HG03378 (cell line): ENCODE results near the gene SLC25A30.
"Not testable (repeated sequence)": the region's sequence is repeated elsewhere in the genome, so short reads cannot be mapped to it uniquely, and the experiment has no call there.

Experiments used
- ATAC-seq: cut with Tn5 transposase; IDR thresholded peaks from one replicate; pipeline ENCODE4 v1.9.1; 2021; ENCODE audit warnings: mild to moderate bottlenecking, moderate library complexity; ENCODE audit not compliant: unreplicated experiment

Gene SLC25A30

DNA sequence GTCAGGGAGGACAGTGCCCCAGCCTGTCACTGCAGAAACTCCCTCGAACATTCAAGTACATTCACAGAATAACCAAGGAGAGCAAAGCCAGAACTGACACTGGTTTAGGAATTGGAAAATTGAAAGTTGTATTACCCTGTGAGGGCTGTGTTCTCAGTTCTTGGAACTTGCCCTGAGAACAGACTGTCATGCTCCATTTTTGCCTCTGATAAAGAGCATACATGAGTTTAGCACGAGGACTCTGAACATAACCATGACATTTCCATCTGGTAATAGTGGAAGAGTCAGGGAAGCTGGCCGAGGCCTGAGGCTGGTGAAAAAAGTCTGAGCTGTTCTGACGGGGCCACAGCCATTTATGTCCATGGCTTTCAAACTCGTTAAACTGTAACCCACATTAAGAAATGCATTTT lies 15.2 kb upstream of the SLC25A30 start:
- no peak for ATAC-seq

GRCh38 chr13:45432737-45433380 lies 14.7 kb upstream of the SLC25A30 start:
- ATAC-seq, result no peak

DNA sequence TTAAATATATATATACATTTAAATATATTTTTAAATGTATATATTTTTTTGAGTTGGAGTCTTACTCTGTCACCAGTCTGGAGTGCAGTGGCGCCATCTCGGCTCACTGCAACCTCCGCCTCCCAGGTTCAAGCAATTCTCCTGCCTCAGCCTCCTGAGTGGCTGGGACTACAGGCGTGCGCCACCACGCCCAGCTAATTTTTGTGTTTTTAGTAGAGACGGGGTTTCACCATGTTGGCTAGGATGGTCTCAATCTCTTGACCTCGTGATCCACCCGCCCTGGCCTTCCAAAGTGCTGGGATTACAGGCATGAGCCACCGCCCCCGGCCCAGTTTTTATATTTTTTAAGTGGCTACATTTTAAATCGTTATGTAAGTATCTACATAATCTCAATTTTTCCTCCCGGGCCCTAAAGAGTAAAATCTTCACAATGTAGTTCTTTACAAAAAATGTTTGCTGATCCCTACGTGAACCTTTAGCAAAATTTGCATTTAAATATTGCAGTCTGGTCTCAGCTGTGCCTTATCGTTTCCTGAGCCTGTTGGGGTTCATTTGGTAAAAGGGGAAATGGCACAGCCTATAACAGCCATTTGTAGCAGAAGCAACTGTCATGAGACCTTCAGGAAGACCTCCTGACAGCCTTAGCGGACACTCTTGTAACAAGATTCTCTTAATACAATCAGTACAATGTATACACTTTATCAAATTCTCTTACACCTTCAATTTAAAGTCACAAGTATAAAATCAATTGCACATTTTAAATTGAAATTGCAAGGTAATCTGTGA lies 8.1 kb upstream of the SLC25A30 start:
- not testable (repeated sequence) for ATAC-seq

- ATAC-seq, result no peak
These were observed 4.6 kb upstream of the SLC25A30 start for GRCh38 chr13:45422731-45423292.

- no peak for ATAC-seq
These were observed 1.8 kb upstream of the SLC25A30 start for GRCh38 chr13:45419945-45420344.

- not testable (repeated sequence) for ATAC-seq
These were observed 1.2 kb upstream of the SLC25A30 start for GRCh38 chr13:45419389-45419788.

GRCh38 chr13:45416516-45417128 lies 1.6 kb downstream of the SLC25A30 start:
- no peak for ATAC-seq

- no peak for ATAC-seq
These were observed 3.1 kb downstream of the SLC25A30 start for GRCh38 chr13:45415112-45415511.

GRCh38 chr13:45413826-45414307 lies 4.3 kb downstream of the SLC25A30 start:
- ATAC-seq, result no peak

DNA sequence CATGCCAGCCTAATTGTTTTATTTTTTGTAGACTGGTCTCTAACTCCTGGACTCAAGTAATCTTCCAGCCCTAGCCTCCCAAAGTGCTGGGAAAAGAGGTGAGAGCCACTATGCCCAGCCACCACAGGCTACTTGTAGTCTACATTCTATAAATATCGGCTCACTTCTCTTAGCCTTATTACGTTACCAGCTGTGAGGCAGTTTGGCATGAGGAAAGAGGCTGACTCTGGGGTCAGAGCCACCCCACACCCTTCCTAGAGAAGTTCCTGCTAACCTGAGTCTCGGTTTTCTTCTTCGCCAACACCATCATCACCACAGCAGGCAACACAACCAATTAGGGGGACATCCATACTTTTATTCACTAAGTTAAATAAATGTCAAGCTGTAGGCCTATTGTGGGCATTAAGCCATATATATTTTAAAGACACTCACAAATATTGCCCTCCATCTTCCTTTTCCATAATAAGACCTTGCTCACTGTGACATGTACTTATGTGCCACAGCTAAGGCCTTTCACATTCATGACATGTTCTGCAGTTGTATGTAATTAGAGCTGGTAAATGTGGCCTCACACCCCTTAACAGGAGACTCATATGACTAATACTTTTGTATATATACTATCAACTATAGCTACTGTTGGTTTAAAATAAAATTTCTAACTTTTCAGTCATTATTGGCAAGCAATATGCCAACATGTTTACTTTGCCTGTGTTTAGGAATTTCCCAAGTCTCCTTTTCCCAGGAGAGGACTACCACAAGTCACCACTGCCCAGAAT lies 5.7 kb downstream of the SLC25A30 start:
- no peak for ATAC-seq

DNA sequence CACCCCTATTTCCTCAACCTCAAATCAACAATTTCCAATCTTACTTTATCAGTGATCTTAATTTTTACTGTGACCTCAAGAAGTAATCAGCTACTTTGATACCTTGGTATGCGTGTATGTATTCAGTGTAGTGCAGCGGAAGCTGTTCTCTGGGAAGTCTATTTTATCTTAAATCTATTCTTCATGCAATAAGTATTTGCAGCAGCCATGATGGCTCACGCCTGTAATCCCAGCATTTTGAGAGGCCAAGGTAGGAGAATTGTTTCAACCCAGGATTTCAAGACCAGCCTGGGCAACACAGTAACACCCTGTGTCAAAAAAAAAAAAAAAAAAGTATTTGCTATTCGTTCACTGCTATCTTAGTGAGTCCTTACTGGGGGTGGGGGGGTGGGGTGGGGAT lies 6.5 kb downstream of the SLC25A30 start:
- ATAC-seq, result no peak

DNA sequence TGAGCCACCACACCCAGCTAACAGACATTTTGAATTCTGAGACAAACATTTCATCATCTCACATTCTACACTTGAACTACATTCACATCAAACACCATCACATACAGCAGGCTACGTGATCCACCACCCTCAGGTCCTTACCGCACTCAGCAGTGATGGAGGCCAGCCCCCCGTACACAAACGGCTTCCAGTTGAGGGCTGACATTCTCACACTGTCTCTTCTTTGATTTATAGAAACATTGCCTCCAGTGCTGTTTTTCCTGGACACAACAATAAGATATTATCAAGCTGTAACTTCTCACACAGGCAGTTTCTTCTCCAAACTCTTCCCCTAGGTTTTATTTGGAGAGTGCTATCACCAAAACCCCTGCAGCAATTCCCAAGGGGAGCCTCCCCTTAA lies 7.0 kb downstream of the SLC25A30 start:
- no peak for ATAC-seq

- no peak for ATAC-seq
These were observed 7.7 kb downstream of the SLC25A30 start for GRCh38 chr13:45410466-45410865.

- ATAC-seq, result no peak
These were observed 8.2 kb downstream of the SLC25A30 start for GRCh38 chr13:45410001-45410400.

GRCh38 chr13:45406421-45406820 lies 11.8 kb downstream of the SLC25A30 start:
- ATAC-seq, result no peak

GRCh38 chr13:45403081-45403480 lies 15.1 kb downstream of the SLC25A30 start:
- ATAC-seq, result no peak

DNA sequence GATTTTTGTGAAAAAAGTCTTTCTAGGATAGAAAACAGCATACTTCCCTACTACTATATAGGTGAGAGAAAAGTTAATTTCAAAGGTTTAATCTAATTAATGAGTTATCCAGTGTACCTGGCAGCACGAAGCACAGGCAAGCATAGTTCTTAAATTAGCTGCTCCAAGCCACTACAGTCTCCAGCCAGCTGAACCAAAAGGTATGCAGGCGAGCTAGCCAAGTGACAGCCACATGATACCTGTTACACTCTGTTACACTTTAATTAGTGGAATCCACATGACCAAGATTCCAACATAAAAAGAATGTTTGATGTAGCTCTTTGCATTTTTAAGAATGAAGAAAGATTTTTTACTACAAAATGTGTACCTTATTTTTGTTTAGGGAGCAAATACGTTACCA lies 15.5 kb downstream of the SLC25A30 start:
- no peak for ATAC-seq

GRCh38 chr13:45401314-45401713 lies 16.9 kb downstream of the SLC25A30 start:
- ATAC-seq, result no peak

GRCh38 chr13:45398877-45399276 lies 19.3 kb downstream of the SLC25A30 start:
- no peak for ATAC-seq

DNA sequence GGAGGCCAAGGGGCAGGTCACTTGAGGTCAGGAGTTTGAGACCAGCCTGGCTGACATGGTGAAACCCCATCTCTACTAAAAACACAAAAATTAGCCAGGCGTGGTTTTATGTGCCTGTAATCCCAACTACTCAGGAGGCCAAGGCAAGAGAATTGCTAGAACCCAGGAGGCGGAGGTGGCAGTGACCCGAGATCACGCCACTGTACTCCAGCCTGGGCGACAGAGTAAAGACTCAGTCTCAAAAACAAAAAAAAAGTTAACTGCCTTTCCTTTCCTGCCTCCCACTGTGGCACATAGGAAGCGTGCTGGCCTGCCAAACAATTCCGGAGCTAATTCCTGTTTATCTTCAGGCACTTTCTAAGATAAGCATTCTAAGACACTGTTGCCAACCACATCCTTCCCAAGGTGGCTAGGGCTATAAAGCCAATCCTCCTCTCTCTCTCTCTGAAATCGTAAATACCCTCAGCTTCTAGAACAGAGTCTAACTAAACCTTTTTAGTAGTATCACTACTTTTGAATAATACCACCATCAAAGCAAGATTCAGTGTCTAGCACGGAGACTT lies 21.6 kb downstream of the SLC25A30 start:
- ATAC-seq, result no peak
